CD4-positive, alpha-beta T cell treated with Interleukin-17A for 4 hours (primary cell): Measurements from ENCODE around the gene FOSL1.

Experiments used
- DNase-seq: peaks from one replicate; pipeline ENCODE4 v3.0.0-alpha.2; 2020; ENCODE audit warnings: mixed read lengths

Gene FOSL1

DNA sequence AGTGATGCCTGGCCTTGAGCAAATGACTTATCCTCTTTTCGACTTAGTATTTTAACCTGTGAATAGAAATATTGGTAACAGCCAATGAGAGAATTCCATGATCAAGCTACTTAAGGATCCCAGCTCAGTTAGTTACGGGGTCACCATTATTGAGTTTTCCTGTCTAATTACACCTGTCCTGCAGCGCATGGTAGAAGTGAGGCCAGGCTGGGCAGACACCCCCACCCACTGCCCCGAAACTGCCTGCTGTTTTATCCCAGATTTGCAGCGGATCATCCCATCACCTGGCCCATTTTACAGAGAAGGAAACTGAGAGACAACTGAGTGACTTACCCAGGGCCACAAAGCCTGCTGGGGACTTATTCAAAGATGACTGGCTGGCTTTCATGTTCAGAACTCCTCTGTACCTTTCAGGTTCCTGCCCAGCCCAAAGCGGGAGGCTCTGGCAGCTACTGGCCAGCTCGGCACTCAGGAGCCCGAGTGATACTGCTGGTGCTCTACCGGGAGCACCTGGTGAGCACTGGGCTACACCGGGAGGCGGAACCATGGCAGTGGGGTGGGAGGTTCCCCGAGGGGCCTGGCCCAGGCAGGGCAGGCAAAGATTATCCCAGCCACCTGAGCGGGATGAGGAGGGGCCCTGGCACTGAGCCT is 38.5 kb downstream of the FOSL1 start:
- peak; percentile 1 for DNase-seq

DNA sequence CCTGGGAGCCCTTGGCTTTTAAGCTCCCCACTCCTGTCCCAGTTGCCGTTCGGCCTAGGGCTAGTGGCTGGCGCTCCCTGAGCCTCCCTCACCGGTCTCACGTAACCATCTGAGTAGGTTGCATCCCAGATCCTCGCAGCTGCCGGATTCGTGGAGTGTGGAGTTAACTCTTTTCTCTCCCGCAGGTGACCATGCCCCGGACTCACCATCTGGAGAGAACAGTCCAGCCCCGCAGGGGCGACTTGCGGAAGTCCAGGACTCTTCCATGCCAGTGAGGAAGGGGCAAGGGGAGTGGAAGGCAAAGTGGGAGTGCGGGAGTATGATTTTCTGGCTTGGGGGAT is 39.1 kb downstream of the FOSL1 start:
- DNase-seq: no peak

DNA sequence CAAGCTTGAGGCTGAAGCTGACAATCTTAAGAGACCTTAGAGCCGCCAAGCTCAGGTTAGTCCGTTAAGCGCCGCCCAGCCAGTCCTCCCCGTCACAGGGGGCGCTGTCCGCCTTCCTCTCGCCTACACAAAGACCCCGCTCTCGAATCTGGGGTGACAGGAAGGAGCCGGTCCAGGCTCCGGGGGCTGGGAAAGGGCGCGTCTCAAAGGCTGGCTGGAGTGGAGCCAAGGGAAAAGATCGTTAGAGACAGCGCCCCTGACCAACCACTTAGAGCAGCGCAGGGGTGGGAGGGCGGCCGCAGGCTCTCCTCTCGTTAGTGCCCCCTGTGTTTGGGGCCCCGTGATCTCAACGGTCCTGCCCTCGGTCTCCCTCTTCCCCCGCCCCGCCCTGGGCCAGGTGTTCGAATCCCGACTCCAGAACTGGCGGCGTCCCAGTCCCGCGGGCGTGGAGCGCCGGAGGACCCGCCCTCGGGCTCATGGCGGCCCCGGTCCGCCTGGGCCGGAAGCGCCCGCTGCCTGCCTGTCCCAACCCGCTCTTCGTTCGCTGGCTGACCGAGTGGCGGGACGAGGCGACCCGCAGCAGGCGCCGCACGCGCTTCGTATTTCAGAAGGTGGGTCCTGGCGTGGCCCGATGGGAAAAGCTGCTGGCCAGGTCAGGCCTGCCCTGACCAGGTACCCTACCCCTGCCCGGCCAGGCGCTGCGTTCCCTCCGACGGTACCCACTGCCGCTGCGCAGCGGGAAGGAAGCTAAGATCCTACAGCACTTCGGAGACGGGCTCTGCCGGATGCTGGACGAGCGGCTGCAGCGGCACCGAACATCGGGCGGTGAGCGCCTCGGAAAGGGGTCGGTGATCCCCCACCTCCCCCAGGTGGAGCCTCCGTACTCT is 39.7 kb downstream of the FOSL1 start, which contains the start of gene MUS81:
MUS81 (plus strand) TSS at position 156 of the 887 bp plus-strand sequence; CDS start at position 477, 321 bp downstream.
- DNase-seq: peak; percentile 98

DNA sequence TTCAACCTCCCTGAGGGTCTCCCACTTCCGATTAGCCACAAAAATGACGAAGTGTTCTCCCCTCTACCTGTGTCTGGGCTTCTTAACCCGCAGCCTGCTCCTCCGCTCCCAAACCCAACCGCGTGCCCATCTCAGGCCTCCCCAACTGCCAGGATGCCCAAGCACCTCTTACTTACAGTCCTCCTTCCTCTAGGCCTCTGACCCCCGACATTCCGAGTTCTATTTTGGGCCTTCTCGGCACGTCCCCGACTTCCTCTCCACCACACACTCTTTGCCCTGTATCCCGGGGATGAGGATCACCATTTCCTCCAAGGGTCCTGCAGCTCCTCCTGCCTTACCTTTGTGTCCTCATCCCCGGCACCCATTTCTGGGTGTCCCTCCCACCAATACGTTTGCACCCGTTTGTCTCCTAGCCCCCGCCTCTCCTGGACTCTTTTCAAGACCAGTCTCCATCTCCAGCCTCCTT is 40.3 kb downstream of the FOSL1 start:
- no peak for DNase-seq

DNA sequence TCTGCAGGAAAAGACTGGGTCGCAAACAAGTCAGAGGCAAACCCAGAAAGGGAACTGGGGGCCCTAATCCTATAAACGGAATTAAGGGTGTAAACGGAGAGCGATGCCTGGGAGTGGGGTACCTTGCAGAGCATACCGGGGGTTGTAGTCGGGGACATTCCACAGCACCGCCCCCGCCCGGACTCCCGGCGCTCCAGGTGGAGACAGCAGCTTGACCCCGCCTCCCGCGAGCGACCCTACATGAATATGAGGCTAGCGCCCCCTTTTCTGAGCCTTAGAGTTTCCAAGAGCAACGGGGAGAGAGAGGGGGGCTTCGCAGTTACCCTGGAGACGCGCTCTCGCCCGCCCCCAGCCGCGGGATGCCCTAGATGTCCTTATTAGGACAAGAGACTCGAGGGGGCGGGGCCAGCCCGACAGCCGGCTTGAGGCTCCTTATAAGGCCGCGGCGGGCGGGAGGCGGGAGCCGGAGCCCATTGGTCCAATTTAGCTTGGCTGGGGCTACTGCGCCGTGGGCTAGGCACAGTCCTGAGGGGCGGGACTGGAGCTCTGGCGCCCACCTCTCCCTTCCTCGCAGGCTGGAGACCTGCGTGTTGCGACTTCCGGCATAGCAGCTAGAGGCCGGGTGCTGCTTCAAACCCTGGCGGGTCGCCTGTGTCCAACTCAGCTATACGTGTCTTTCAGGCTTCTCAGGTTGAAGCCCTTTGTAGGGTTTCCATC is 40.9 kb downstream of the FOSL1 start:
- DNase-seq: peak; percentile 99

DNA sequence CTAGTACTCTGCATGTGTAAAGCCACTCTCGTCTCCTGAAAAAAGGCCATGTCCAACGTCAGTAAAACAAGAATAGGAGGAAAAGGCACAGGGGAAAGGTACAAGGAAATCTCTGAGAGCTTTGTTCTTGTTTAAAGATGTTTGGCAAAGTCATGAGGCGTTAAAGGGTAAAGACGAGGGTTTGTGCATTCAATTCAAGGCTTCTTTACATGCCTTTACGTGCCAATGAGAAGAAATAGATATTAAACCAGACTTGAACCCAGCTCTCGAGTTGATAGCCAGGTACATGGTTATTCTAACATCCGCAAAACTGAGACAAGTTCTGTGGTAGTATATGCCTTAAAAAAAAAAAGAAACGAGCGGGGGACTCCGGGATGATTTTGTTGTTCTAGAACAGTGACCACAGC is 41.5 kb downstream of the FOSL1 start:
- DNase-seq: no peak

DNA sequence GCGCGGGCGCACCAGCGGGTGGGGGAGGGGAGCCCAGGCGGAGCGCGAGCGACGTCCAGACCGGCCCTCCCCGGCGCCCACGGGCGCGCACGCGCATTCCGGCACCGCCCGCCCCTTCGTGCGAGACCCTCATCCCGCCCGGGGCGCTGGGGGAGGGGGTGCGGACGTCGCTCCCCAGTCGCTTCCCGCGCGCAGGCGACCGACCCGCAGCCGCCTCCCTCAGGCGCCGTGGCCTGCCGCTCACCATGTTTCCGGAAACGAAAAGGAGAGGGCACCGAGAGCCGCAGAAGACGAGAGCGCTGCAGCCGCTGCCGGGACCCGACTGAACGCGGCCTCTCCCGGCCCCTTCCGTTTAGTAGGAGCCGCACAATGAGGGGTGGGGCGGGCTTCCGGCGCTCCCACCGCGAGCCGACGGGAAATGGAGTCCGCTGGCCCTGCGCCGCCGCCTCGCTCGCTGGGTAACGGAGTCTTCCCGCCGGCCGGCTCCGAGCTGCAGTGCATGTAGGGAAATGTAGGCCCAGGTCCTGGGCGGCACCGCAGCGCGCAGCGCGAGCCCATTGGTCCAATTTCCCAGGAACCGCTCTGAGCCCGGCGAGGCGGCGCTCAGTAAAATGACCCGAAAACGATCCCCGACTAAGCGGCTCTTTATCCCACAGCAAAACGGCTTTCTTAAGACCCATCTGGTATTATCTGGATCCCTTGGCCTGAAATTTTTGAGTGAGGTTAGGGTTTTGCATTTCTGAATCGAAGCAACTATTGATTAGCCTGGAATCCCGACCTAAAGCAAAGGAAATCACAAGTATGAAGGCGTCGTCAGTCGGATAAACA is 42.1 kb downstream of the FOSL1 start, which contains the start of gene CFL1:
CFL1 (minus strand) TSS at position 328 of the 828 bp plus-strand sequence; CDS start at position 247, 81 bp downstream.
- peak; percentile 97 for DNase-seq

DNA sequence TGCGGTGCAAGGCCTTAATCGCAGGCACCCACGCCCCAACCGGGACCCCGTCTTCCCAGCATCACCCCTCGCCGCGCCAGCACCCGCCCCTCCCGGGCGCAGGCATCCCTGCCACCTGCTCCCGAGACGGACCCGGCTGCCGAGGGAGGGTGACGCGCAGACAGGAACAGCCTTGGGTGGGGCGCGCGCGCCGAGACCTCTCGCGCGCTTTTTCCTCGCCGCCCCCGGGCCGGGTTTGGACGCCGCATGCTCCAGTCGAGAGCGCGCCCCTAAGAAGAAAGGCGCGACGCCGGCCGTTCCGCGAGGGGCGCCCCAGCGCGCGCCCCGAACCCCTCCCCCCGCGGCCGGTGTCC is 42.7 kb downstream of the FOSL1 start:
- peak; percentile 71 for DNase-seq

DNA sequence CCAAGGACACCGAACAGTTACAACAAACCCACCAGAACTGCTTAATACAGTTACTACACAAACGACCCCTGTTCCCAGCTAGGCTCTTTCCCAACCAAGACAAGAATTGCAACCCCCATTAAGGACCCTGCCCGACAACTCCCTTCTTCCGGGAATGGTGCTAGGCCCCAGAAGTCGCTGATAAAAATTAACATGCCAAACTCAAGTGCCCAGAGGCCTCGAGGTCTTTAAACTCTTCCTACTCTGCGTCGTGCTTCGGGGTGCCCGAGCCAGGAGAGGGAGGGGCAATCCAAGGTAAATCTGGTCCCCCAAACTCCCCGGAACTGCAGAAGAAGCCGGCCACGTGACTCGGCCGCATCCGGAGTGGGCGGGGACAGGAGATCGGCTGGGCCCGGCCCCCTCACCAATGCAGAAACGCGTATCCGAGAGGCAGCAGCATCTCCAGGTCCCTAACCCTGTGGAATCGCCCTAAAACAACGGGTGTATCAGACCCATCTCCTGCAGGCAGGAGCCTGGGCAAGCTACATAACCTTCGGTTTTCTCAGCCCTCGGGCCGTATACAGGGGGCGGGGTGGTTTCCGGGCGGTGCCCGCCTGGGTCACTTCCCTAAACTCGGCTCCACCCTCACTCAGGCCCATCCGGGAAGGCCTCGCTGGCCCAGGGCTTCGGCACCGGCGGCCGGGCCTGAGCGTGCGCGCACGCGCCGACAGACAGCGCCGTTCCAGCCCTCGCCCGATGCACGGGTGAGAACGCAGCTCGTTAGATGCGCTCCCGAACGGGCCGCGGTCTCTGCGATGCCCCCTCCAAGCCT is 43.3 kb downstream of the FOSL1 start:
- DNase-seq: peak; percentile 89

DNA sequence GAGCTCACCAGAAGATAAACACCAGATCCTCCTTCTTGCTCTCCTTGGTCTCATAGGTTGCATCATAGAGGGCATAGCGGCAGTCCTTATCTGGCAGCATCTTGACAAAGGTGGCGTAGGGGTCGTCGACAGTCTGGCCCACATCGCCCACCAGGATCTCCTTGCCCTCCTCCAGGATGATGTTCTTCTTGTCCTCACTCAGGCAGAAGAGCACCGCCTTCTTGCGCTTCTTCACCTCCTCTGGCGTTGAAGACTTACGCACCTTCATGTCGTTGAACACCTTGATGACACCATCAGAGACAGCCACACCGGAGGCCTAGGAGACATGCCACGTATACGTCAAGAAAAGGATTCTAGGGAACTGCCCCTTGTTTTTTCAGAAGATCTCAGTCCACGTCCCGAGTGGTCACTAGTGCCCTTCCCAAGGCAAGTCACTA is 44.2 kb downstream of the FOSL1 start:
- DNase-seq: no peak

DNA sequence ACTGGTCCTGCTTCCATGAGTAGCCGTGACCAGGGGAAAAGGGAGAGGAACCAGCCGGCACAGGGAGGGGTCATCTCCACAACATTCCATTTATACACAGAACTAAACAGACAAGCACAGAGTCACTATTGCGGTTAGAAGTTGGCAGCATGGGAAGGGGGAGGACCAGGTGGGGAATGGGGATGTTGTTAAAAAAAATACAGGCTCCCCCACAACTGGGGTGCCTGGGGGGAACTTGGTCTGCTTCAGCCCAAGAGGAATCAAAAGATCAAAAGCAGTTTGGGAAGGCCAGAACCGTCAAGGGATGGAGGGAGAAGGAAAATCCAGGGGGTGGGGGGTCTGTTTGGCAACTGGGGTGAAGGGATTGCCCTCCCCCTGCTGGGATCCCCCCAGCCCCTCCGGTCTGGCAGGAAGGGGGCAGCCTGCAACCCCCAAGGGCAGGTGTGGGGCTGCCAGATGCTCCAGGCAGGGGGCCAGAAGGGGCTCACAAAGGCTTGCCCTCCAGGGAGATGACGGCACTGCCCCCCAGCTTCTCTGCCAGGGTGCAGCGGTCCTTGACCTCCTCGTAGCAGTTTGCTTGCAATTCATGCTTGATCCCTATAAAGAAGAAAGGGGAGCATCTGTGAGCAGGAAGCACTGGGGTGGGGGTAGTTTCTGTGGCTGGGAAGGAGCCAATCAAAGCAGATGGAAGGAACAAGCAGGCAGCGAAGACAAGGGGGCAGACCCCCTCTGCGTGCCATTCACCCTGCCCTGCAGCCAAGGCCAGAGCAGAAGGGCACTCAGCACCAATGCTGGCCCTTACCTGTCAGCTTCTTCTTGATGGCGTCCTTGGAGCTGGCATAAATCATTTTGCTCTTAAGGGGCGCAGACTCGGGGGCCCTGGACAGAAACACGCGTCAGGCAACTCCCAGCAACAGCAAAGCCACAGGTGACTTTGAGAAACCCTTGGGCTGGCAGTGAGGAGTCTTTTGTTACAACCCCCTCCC is 45.0 kb downstream of the FOSL1 start:
- no peak for DNase-seq

DNA sequence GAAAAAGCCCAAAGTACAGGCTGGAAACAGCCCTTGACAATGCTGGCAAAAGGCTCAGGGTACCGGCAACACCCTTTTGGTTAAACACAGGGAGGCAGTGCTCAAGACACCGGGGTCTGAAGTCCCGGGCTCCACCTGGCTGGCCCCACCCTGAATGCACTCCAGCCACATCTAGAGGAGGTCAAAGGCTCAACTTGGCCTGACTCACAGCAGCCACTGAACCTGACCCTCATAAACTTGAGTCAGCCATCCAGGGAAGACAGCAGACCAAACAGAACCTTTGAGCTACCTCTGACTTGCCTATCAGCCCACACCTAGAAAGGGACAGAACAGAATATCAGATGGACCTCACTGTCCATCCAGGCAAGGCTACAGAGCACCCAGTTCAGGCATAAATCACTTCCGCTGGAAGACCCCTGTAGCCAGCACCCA is 46.0 kb downstream of the FOSL1 start:
- no peak for DNase-seq

DNA sequence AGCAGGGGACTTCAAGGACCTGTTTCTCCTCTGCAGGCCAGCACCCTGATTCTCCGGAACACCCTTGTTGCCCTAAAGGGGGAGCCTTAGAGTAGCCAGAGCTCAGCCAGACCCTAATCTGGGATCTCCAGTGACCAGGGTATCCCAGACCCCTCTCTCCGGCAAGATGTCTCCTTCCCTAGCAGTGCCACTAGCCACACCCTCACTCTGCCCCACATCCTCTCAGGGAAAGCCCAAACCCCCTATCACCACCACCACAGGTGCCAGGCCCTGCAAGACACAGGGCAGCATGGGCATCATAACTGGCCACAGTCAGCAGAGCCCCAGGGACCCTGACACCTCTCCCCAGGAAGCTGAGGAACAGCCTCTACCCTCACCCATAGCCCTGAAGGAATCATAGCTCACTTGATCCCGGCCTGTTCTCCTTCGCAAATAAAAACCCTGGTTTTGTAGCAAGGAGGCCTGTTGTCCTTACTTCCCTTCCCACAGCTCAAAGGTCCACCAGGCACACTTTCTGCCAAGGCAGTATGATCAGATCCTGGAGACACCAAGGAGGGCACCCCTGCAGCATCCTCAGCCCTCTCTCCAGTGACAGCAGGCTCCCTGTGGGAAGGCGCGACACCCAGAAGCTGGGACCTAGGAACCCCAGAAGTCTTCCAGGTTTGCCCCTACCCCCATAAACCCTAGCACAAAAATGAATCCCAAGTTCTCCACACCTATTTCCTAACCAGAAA is 46.8 kb downstream of the FOSL1 start:
- DNase-seq: no peak

DNA sequence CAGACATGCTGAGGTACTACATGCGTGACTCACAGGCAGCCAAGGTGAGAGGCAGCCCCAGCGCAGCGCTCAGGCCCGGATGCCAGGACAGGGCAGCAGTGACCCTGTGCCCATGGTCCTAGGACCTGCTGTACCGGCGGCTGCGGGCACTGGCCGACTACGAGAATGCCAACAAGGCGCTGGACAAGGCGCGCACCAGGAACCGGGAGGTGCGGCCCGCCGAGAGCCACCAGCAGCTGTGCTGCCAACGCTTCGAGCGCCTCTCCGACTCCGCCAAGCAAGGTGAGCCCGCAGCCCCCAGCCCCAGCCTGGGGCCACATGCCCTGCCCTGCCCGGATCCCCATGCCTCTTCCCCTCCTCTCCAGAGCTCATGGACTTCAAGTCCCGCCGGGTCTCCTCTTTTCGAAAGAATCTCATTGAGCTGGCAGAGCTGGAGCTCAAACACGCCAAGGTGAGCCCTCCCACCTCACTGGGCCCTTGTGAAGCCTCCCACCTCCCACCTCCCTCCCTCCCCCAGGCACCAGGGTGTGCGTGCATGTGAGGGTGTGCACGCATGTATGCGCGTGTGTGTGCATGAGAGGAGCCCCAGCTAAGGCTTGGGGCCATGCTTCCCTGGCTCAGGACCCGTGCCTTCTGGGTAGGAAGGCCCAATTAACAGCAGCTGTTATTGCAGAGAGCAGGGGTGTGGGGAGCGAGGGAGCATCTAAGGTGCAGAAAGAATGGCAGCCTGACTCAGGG is 47.5 kb downstream of the FOSL1 start:
- DNase-seq: no peak

DNA sequence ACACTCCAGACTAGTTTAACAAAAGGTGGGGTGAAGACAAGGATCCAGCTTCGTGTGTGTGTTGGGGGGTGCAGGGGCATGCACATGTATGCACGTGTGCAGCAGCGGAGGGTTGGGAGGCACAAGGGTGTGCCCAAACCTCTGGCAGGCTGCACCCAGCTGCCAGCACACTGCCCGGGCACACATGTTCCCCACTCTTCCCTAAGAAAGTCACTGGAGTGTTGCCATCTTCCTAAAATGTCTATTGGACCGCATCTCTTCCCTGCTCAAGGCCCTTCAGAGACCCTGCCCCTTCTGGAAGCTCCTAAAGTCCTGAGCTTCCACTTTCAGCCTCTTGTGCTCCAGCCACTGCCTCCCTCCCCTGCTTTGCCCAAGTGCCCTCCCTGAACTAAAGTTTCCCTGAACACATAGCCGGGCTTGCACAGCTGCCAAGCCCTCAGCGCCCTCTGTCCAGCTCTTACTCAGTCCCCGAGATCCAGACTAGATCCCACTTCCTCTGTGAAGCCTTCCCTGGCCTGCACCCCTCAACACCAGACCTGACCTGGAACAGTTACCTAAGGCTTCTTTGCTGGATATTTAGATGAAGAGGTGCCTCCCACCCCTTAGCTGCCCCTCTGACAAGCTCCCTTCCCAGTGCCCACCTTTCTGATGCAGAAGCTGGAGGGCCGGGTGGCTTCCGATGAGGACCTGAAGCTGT is 48.2 kb downstream of the FOSL1 start:
- DNase-seq: no peak

DNA sequence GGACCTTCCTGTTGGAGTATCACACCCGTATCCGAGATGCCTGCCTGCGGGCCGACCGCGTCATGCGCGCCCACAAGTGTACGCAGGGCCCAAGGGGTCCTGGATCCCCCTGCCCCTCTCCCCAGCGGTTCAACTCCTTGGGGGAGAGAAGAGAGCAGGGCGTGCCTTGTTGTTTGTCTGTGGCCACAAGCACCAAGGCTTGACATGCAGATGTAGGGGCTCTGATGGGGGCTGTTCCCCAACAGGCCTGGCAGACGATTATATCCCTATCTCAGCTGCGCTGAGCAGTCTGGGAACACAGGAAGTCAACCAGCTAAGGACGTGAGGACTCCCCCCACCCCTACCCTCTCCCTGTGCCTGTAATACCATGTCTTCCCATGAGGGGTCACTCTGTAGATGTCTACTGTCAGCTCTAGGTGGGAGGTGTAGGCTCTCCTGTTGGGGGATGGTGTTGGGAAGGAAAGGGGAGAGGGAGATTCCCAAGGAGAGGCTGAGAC is 49.1 kb downstream of the FOSL1 start:
- no peak for DNase-seq

DNA sequence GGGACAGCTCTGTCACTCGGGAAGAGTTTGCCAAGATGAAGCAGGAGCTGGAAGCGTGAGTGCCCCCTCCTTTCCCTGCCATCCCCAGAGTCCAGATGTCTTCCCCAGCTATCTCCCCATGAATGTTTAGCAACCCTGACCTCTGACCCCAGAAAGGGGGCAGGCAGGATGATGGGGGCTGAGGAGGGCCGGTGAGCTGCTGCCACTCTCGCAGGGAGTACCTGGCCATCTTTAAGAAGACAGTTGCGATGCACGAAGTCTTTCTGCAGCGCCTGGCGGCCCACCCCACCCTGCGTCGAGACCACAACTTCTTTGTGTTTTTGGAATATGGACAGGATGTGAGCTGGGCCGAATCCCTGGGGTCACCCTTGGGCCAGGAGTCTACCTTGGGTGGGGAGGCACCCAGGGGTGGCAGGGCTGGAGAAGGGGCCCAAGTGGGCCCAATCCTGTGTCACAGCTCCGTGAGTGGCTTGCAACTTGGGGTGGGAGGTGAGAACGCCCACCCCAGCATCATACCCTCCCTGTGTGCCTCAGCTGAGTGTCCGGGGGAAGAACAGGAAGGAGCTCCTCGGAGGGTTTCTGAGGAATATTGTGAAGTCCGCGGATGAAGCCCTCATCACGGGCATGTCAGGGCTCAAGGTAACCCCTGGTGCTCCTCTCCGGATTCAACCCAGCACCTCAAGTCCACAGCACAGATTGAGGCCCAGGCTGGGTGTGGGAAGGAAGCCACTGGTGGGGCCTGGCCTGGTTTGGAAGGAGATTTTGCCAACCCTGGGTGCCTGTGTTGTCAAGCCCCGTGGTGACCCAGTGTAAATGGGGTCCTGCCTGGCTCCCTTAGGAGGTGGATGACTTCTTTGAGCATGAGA is 49.7 kb downstream of the FOSL1 start:
- no peak for DNase-seq
